Ovary (tissue), 9 donors: Measurements from ENCODE around the gene HSD17B11. TPM values are rescaled to one million over a fixed set of nuclear protein-coding genes. Genes with fewer than 3 reads are reported as not detected.

Experiments
- DNase-seq, 5 donors: peaks; one replicate each; pipeline ENCODE4 v3.0.0-alpha.2; 2019 to 2020
- H3K27ac ChIP-seq, 2 donors: fragments of 200-600 bp; one replicate each; pipeline versions ENCODE4 v1.5.1 to v1.8.0; 2019 to 2022
- H3K27me3 ChIP-seq: fragments of 200-600 bp; one replicate; pipeline ENCODE4 v1.8.0; 2022
- H3K36me3 ChIP-seq: fragments of 200-600 bp; sonication (generic); one replicate; pipeline ENCODE4 v1.5.1; 2019
- H3K4me1 ChIP-seq: one replicate; pipeline ENCODE4 v1.8.1; 2013; ENCODE audit warnings: mild to moderate bottlenecking, moderate library complexity; ENCODE audit not compliant: insufficient read depth
- H3K4me3 ChIP-seq: fragments of 200-600 bp; sonication (generic); one replicate; pipeline ENCODE4 v1.5.1; 2017
- H3K9me3 ChIP-seq, 2 donors: fragments of 200-600 bp in 1 of 2; sonication (generic) in 1 of 2; one replicate each; pipeline versions ENCODE4 v1.5.1 to v1.8.1; 2013 to 2019; ENCODE audit warnings: mild to moderate bottlenecking in 1 of 2, moderate library complexity in 1 of 2
- EP300 ChIP-seq: sonication (generic); formaldehyde crosslinking; IDR thresholded peaks from one replicate; pipeline ENCODE4 v1.6.1; 2017; ENCODE audit warnings: antibody characterized with exemption
- POLR2A ChIP-seq: fragments of 450-650 bp; IDR thresholded peaks from one replicate; pipeline ENCODE4 v1.6.1; 2017; ENCODE audit warnings: antibody characterized with exemption, mild to moderate bottlenecking, moderate library complexity
- WGBS, 3 donors: extraction: QIAGEN DNeasy Blood & Tissue Kit in 1 of 3; methylation state at CpG; one replicate each; pipeline versions ENCODE4 v1.1.5 to v1.1.7; 2013 to 2017; 5-methylcytosine and 5-hydroxymethylcytosine counted together
- intact Hi-C, 4 donors: fragments of 100-400 bp; cut with DNase I; formaldehyde crosslinking; loops; one replicate each; pipeline versions ENCODE4 v1.11.0 to v1.15.1; 2022 to 2023
- polyA plus RNA-seq, 2 donors: library from polyadenylated mRNA; stranded (reverse); fragments of 200-250 nt in 1 of 2; fragments of 350-450 nt in 1 of 2; fragmentation: Illumina TruSeq in 1 of 2; extraction: RNeasy Lipid Tissue Mini Kit (QIAGEN cat#74804) in 1 of 2; gene quantifications; one replicate each; pipeline ENCODE4 v1.2.3, GENCODE V29; 2013 to 2014
- total RNA-seq, 7 donors: library from RNA; depleted of rRNA in 2 of 7; stranded (reverse); fragments of >200 nt in 2 of 7; fragmentation: NEBNext Ultra II Directional in 3 of 7; extraction: Animal tissue kit (Norgen Biotek cat#: 25700) in 3 of 7; gene quantifications; one replicate each; pipeline versions ENCODE4 v1.1.0 to v1.2.4, GENCODE V29; 2016 to 2023
- TF ChIP-seq, protein P1 (sequence below), 3 donors: fragments of 450-650 bp in 2 of 3; fragments of 200-600 bp in 1 of 3; IDR thresholded peaks; one replicate each; pipeline versions ENCODE4 v1.5.1 to v1.8.0; 2016 to 2022; ENCODE audit warnings: antibody characterized with exemption in 3 of 3, mild to moderate bottlenecking in 1 of 3
- donor health status: DM: no; HTN: no; CAD: no; lungs with moderate emphysema.
- donor health status: DM: no; HTN: no; CAD: no.
- donor health status: Bipolar disorder and iron deficiency.
- donor health status: DM: yes; HTN: yes; CAD: no.
- donor health status: DM: no; HTN: no; CAD: no.
- donor health status: DM: yes; HTN: yes; CAD: no.

HSD17B11 gene
- total and polyA plus RNA-seq, 9 donors = 33.0 to 106 (median 51.7) TPM

DNA sequence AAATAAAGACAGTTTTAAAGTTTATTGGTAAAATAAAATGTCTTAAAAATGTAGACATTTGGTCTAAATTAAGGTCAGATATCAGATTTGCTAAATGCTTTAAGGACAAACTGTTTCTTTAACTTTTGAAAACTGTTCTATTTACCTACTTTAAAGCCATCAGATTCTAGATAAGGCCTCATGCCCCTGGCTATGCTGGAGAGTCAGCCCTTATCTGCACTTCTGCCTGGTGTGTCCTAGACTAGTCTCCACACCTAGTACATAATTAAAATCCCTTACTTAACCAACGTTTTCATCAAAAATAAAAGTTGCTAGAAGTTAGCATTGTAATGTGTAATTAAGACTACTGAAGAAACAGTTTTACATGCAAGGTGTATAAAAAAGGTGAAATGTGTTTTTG lies 25.6 kb downstream of the HSD17B11 start:
- H3K4me3 ChIP-seq = no peak overlapping the region
- no peak for DNase-seq
- H3K27ac ChIP-seq = no peak overlapping the region
- intact Hi-C loops = loop anchor here in 1 of 4 donors (10.0 kb wide), 1 partner anchor 479 kb away; no protein-coding TSS in a partner anchor
- H3K9me3 ChIP-seq = no peaks in the 10 kb centered on the region
- H3K4me1 ChIP-seq = no peaks in the 10 kb centered on the region
- H3K36me3 ChIP-seq = no peaks in the 10 kb centered on the region
- H3K27me3 ChIP-seq = no peaks in the 10 kb centered on the region
- TF ChIP-seq, protein P1, sequence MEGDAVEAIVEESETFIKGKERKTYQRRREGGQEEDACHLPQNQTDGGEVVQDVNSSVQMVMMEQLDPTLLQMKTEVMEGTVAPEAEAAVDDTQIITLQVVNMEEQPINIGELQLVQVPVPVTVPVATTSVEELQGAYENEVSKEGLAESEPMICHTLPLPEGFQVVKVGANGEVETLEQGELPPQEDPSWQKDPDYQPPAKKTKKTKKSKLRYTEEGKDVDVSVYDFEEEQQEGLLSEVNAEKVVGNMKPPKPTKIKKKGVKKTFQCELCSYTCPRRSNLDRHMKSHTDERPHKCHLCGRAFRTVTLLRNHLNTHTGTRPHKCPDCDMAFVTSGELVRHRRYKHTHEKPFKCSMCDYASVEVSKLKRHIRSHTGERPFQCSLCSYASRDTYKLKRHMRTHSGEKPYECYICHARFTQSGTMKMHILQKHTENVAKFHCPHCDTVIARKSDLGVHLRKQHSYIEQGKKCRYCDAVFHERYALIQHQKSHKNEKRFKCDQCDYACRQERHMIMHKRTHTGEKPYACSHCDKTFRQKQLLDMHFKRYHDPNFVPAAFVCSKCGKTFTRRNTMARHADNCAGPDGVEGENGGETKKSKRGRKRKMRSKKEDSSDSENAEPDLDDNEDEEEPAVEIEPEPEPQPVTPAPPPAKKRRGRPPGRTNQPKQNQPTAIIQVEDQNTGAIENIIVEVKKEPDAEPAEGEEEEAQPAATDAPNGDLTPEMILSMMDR (IDR thresholded peaks at IDR 0.05) = no peak
- TF ChIP-seq POLR2A (no peak), EP300 (no peak)
- 62 to 75% (median 74%) methylated on average over 1 of the region's 1 CpG for WGBS, 3 donors

DNA sequence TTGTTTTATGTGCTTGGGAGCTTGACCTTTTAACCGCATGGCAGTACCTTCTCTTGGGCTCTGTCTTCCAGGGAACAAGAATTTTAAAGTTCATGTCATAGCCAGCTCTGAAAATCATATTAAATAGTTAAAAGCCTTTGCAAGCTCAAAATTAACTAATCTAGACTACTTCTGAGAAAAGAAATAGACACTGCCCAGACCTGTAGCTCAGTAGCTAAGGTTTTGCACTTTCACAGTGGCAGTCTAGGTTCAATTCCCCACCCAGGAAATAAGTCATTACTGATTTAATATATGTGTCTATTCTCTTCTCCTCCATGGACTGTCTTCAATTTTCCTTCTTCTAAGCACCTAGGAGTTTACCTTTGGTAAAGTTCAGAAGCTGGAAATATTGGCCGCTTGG lies 27.4 kb downstream of the HSD17B11 start:
- intact Hi-C loops = loop anchor here in 1 of 4 donors (10.0 kb wide), 1 partner anchor 481 kb away; no protein-coding TSS in a partner anchor
- Histone ChIP-seq H3K4me1 (no peaks in the 10 kb centered on the region), H3K36me3 (no peaks in the 10 kb centered on the region), H3K4me3 (no peak overlapping the region), H3K9me3 (no peaks in the 10 kb centered on the region), H3K27ac (no peak overlapping the region), H3K27me3 (no peaks in the 10 kb centered on the region)
- TF ChIP-seq EP300 (no peak), POLR2A (no peak)
- TF ChIP-seq, protein P1 (IDR thresholded peaks at IDR 0.05) = no peak
- no peak for DNase-seq
- WGBS, 3 donors = 90 to 98% (median 98%) methylated on average over 2 of the region's 2 CpGs

DNA sequence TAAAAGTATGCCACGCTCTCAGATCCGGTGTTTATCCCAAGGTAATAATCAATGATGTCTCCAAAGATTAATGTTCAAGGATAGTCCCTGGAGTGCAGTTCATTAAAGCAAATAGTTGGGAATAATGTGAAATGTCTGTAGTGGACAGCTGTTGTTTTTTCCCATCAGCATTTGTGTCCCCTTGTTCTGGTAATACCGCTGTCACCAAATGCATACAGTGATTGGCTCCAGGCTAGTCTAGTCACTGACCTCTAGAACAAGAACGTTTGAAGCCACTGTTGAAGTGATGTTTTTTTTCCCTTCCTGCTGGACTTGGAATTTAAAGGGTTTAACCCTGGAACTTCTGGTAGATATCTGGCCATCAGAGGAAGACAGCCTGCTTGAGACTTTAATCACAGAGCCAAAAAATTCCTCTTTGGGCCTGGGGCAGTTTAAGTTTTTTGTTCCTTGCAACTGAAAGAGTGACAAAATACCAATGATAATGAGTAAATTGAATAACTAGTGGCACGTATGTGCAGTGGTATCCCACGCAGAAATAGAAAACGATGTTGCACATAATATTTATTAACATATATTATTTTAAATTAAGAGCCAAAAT lies 30.6 kb downstream of the HSD17B11 start:
- WGBS, 3 donors = 80 to 82% (median 82%) methylated on average over 7 of the region's 7 CpGs
- no peak overlapping the region for H3K4me3 ChIP-seq
- intact Hi-C loops = loop anchor here in 1 of 4 donors (10.0 kb wide), 1 partner anchor 484 kb away; no protein-coding TSS in a partner anchor
- no peaks in the 10 kb centered on the region for H3K36me3 ChIP-seq
- no peaks in the 10 kb centered on the region for H3K27me3 ChIP-seq
- no peak for DNase-seq
- no peaks in the 10 kb centered on the region for H3K4me1 ChIP-seq
- H3K9me3 ChIP-seq = no peaks in the 10 kb centered on the region
- H3K27ac ChIP-seq = no peak overlapping the region
- TF ChIP-seq EP300 (no peak), POLR2A (no peak)
- TF ChIP-seq, protein P1 (IDR thresholded peaks at IDR 0.05) = no peak

DNA sequence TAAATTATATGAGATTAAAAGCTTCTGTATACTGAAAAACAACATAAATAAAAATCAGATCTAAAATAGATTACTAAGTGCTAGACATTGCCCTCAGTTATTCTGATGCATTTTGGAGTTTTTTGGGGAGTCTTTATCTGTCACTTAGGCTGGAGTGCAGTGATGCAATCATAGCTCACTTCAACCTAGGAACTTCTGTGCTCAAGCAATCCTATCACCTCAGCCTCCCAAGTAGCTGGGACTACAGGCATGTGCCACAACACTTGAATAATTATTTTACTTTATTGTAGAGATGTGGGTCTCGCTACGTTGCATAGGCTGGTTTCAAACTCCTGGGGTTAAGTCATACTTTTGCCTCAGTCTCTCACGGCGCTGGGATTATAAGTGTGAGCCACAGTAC lies 31.7 kb downstream of the HSD17B11 start:
- TF ChIP-seq EP300 (no peak), POLR2A (no peak)
- TF ChIP-seq, protein P1 (IDR thresholded peaks at IDR 0.05) = no peak
- H3K9me3 ChIP-seq = no peaks in the 10 kb centered on the region
- H3K4me1 ChIP-seq = no peaks in the 10 kb centered on the region
- no peak overlapping the region for H3K4me3 ChIP-seq
- H3K36me3 ChIP-seq = no peaks in the 10 kb centered on the region
- no peak overlapping the region for H3K27ac ChIP-seq
- intact Hi-C loops = no loop called here
- H3K27me3 ChIP-seq = no peaks in the 10 kb centered on the region
- WGBS, 3 donors = 97 to 99% (median 98%) methylated on average over 4 of the region's 4 CpGs
- DNase-seq = no peak
